ENCODE results near the gene TNFRSF18. TPM values are rescaled to one million over a fixed set of nuclear protein-coding genes. Genes with fewer than 3 reads are reported as not detected.

Gene TNFRSF18
- total RNA-seq, 3 donors from 2014 or later (not counting 1 experiment from before 2014, with no cell fraction given): 40.3 to 81.9 (median 54.7) TPM

DNA sequence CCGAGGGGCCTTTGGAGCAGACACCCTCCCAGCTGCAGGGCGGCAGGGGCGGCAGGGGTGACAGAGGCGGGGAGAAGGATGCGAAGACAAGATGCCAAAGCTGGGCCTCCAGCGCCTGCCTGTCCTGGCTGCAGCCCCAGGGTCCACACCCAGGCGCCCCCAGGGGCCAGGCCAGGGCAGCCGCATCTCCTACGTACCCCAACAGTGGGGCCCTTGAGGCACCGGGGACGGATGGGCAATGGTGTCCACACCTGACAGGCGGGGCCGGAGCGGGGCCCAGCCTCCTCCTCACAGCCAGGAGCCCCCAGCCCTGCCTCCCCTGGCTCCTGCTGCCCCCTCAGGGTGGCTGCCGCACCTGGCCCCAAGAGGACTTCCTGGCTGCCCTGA, 32.8 kb upstream of the TNFRSF18 start:
- no peak for DNase-seq
- Mint-ChIP-seq H3K27ac (no peak overlapping the region), H3K4me1 (peaks cover 0 to 1% of the 10 kb centered on the region in 2 donors), H3K4me3 (no peak overlapping the region), H3K36me3 (no peaks in the 10 kb centered on the region), H3K27me3 (ENCODE audit: low read depth in 2 of 2) (no peaks in the 10 kb centered on the region), H3K9me3 (no peaks in the 10 kb centered on the region)
- TF ChIP-seq, protein P1, sequence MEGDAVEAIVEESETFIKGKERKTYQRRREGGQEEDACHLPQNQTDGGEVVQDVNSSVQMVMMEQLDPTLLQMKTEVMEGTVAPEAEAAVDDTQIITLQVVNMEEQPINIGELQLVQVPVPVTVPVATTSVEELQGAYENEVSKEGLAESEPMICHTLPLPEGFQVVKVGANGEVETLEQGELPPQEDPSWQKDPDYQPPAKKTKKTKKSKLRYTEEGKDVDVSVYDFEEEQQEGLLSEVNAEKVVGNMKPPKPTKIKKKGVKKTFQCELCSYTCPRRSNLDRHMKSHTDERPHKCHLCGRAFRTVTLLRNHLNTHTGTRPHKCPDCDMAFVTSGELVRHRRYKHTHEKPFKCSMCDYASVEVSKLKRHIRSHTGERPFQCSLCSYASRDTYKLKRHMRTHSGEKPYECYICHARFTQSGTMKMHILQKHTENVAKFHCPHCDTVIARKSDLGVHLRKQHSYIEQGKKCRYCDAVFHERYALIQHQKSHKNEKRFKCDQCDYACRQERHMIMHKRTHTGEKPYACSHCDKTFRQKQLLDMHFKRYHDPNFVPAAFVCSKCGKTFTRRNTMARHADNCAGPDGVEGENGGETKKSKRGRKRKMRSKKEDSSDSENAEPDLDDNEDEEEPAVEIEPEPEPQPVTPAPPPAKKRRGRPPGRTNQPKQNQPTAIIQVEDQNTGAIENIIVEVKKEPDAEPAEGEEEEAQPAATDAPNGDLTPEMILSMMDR (IDR thresholded peaks at IDR 0.05): no peak
- 79% methylated on average over 15 of the region's 15 CpGs for WGBS (ENCODE audit: insufficient coverage)
- H3K36me3 ChIP-seq (ENCODE audit: control insufficient read depth, insufficient read depth, low read length): peaks cover 5% of the 10 kb centered on the region
- H3K4me3 ChIP-seq (ENCODE audit: low read length): no peak overlapping the region
- H3K4me1 ChIP-seq (ENCODE audit: control insufficient read depth, insufficient read depth, low read length): peaks cover 11% of the 10 kb centered on the region
- intact Hi-C loops (cut with micrococcal nuclease): no loop called here
- no peak overlapping the region for H3K27ac ChIP-seq (ENCODE audit: low read length)
- ATAC-seq: no peak
- H3K27me3 ChIP-seq (ENCODE audit: control insufficient read depth, insufficient read depth, low read length): peaks cover 2% of the 10 kb centered on the region
- no peaks in the 10 kb centered on the region for H3K9me3 ChIP-seq (ENCODE audit: control insufficient read depth, insufficient read depth, low read length)

DNA sequence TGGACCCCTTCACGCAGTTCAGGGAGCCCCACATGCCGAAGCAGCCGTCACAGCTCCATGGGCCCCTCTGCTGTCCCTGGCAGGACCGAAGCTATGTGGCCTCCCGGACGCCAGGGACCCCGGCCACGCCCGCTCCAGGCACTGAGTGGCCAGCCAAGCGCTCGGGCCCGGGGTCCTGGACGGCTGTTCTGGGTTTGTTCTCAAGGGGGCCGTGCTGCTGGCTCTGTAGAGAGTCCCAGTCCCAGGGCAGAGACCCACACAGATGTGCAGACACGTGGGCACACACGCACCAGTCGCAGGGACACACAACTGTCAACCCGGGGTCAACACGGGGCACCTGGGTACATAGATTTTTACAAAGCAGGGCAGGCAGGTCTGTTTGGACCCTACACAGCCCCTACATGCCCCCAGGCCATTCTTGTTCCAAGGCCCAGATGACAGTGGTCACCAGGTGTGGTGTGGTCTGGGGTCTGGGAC, 32.3 kb upstream of the TNFRSF18 start:
- H3K4me1 Mint-ChIP-seq: peaks cover 5% of the 10 kb centered on the region in 2 donors
- TF ChIP-seq, protein P1 (IDR thresholded peaks at IDR 0.05): no peak
- intact Hi-C loops (cut with micrococcal nuclease): no loop called here
- no peaks in the 10 kb centered on the region for H3K36me3 Mint-ChIP-seq
- H3K9me3 Mint-ChIP-seq: no peaks in the 10 kb centered on the region
- no peak for ATAC-seq
- no peaks in the 10 kb centered on the region for H3K27me3 Mint-ChIP-seq (ENCODE audit: low read depth in 2 of 2)
- Histone ChIP-seq H3K9me3 (ENCODE audit: control insufficient read depth, insufficient read depth, low read length) (no peaks in the 10 kb centered on the region), H3K27ac (ENCODE audit: low read length) (no peak overlapping the region), H3K4me1 (ENCODE audit: control insufficient read depth, insufficient read depth, low read length) (peaks cover 12% of the 10 kb centered on the region), H3K36me3 (ENCODE audit: control insufficient read depth, insufficient read depth, low read length) (peaks cover 5% of the 10 kb centered on the region), H3K27me3 (ENCODE audit: control insufficient read depth, insufficient read depth, low read length) (peaks cover 2% of the 10 kb centered on the region), H3K4me3 (ENCODE audit: low read length) (no peak overlapping the region)
- 80% methylated on average over 19 of the region's 19 CpGs for WGBS (ENCODE audit: insufficient coverage)
- no peak overlapping the region for H3K4me3 Mint-ChIP-seq
- no peak for DNase-seq
- H3K27ac Mint-ChIP-seq: no peak overlapping the region

DNA sequence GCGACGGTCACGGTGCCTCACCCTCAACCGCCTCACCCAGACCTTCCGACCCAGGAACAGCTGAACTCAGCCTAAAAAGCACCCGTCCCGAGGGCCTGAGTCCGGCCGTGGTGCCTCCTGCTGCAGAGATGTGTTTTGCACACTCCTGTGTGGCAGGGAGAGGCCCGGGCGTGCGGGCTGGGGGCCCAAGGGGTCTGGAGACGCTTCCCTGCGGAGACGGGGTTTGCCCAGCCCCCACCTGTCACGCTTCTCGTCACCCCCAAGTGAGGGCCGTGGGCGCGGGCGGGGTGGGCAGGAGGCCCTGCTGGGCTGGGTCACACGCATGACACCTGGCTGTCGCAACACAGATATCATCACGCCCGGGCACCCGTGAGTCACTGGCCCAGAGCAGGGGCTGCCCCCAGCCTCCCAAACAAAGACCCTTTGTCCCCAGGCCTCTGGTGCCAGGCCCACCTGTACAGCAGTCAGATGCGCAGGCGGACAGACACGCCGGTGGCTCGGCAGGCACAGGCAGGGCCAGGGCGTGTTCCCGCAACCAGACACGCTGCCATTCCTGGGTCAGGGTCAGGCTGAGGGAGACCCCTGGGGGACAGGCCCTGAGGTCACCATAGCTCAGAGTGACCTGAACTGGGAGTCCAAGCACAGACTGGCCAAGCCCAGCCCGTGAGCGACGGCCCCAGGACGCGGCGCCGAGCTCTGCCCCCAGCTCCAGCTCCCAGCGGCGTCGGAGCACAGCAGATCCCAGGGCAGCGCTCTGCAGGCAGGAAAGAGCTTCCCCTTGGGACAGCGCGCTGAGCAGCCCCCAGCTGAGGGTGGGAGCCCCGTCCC, 31.7 kb upstream of the TNFRSF18 start:
- no peak for DNase-seq
- TF ChIP-seq, protein P1 (IDR thresholded peaks at IDR 0.05): no peak
- H3K36me3 Mint-ChIP-seq: no peaks in the 10 kb centered on the region
- peaks cover 10% of the 10 kb centered on the region in 2 donors for H3K4me1 Mint-ChIP-seq
- H3K27me3 Mint-ChIP-seq (ENCODE audit: low read depth in 2 of 2): no peaks in the 10 kb centered on the region
- intact Hi-C loops (cut with micrococcal nuclease): no loop called here
- no peak overlapping the region for H3K27ac ChIP-seq (ENCODE audit: low read length)
- peaks cover 5% of the 10 kb centered on the region for H3K36me3 ChIP-seq (ENCODE audit: control insufficient read depth, insufficient read depth, low read length)
- ATAC-seq: no peak
- peaks cover 2% of the 10 kb centered on the region for H3K27me3 ChIP-seq (ENCODE audit: control insufficient read depth, insufficient read depth, low read length)
- H3K27ac Mint-ChIP-seq: no peak overlapping the region
- H3K4me3 Mint-ChIP-seq: no peak overlapping the region
- 62% methylated on average over 48 of the region's 48 CpGs for WGBS (ENCODE audit: insufficient coverage)
- H3K9me3 Mint-ChIP-seq: no peaks in the 10 kb centered on the region
- no peak overlapping the region for H3K4me3 ChIP-seq (ENCODE audit: low read length)
- no peaks in the 10 kb centered on the region for H3K9me3 ChIP-seq (ENCODE audit: control insufficient read depth, insufficient read depth, low read length)
- peaks cover 17% of the 10 kb centered on the region for H3K4me1 ChIP-seq (ENCODE audit: control insufficient read depth, insufficient read depth, low read length)
